Endometrium (tissue), 2 donors: Measurements from ENCODE around the gene MRPL1.
"Not testable (repeated sequence)": the region's sequence is repeated elsewhere in the genome, so short reads cannot be mapped to it uniquely, and the experiment has no call there.

ENCODE experiments used
- FAIRE-seq: peaks from 2 replicates; lab custom pipeline; 2012; peaks lifted over from hg19 to GRCh38; lab: Jason Lieb, UNC
- donor health status: control.
- donor health status: control.

The MRPL1 gene

DNA sequence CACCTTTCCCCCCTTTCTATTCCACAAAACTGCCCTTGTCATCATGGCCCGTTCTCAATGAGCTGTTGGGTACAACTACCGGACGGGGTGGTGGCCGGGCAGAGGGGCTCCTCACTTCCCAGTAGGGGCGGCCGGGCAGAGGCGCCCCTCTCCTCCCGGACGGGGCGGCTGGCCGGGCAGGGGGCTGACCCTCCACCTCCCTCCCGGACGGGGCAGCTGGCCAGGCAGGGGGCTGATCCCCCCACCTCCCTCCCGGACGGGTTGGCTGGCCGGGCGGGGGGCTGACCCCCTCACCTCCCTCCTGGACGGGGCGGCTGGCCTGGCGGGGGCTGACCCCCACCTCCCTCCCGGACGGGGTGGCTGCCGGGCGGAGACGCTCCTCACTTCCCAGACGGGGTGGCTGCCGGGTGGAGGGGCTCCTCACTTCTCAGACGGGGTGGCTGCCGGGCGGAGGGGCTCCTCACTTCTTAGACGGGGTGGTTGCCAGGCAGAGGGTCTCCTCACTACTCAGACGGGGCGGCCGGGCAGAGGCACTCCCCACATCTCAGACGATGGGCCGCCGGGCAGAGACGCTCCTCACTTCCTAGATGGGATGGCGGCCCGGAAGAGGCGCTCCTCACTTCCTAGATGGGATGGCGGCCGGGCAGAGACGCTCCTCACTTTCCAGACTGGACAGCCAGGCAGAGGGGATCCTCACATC is 121.1 kb downstream of the MRPL1 start:
- not testable (repeated sequence) for FAIRE-seq

DNA sequence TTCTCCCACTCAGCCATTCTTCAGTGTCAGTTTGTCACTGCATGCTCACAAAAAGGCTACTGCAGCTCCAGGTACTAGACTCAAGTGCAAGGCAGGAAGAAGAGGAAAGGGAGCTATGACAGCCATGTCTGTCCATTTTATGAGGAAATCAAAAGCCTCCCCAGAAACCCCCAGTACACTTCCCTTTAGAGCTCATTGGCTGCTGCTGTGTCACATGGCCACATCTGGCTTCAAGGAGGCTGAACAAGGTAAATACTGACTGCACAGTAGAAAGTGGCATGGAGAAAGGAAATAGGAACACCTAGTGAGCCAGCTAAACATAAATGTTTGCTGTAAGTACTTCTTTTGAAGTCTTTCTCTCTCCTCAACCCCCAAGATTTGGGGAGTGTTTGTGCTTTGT is 127.3 kb downstream of the MRPL1 start:
- no peak for FAIRE-seq

DNA sequence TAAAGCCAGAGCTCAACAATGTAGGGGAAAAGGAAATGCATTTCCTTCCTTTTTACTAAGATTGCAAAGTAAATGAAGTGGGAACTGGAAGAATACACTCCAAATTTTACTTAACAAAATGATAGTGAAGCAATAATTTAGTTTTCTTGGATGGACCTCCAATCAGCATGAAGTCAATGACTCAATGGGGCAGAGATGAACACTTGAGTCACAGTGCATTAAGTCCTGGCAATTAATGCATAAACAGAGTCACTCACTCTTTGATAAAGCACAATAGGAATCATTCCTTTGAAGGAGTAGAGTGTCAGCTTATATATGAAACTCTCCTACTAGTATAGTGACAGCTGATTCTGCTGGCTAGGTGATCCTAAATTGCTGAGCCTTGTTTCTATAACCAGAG is 127.8 kb downstream of the MRPL1 start:
- no peak for FAIRE-seq

DNA sequence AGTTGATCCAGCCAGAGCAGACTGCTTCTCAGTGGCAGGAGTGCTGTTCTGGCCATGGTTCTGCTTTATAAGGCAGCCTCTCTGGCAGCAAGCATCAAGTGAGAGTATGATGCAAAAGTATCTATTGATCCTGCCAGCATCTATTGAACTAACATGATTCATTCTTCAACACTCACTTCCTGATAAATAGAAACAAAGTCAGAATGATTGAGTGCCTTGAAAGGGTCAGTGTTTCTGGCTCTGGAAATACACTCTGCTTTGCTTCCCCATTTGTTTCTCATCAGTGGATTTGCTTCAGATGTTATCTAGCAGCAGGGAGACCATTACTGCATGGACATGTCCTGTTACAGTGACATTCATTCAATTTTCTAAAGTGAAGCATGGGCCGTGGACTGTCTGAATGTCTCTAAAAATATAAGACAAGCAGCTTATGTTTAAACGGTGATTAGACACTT is 128.3 kb downstream of the MRPL1 start:
- no peak for FAIRE-seq

DNA sequence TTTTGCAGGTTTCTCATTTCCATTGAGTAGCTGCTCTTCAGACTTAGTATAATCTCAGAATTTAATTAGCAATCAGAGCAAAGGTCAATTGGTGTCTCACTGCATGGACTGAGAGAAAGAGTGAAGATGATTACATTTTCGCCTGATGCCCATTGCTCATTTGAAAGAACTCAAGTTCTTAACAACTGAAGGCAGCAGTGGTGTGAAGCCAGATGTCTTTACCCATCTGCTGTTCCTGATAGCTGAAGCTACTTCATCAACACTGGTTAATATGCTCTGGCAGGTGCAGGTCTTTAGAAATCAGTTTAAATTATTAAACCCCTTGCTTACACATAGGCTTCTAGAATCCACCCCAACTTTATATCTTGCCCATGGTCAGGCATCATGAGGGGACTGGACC is 130.0 kb downstream of the MRPL1 start:
- no peak for FAIRE-seq

DNA sequence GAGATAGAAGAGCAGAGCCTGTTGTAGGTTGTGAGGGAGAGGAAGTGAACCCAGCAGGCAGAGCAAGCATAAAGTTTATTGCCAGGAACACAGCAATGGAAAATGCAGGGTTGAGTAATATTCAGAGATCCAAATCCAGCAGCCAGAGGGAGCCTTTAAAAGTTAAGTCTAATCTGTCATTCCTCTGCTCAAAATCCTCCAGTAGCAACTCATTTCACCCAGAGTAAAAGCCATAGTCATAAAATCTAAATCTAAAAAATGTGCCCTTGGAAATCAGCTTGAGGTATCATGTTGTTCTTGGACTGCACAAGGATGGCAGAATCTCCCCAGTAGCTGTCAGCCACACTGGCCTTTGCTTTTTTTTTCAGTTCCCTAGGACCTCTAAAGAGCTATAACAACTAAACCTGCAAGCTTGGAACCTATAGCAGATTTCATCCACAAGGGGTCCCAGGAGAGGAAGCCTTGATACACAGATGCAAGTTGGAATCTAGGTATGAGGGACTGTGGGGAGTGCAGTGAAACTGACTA is 131.6 kb downstream of the MRPL1 start:
- FAIRE-seq = no peak

DNA sequence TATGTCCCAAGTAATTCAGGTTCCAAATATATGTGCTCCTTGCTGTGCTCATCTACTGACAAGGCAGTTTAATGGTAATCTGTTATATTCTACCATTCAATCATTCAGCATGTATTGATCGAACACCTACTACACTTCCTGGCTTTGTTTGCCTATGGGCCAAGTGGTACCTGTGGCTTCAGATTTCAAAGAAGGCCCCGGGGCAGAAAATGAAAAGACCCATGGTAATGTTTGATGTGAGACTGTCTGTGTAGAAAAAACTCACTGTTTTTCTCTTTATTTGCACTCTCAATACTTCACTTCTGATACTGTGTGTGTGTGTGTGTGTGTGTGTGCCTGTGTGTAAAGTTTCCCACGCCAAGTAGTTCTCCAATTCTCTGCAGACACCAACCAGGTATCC is 133.4 kb downstream of the MRPL1 start:
- no peak for FAIRE-seq

DNA sequence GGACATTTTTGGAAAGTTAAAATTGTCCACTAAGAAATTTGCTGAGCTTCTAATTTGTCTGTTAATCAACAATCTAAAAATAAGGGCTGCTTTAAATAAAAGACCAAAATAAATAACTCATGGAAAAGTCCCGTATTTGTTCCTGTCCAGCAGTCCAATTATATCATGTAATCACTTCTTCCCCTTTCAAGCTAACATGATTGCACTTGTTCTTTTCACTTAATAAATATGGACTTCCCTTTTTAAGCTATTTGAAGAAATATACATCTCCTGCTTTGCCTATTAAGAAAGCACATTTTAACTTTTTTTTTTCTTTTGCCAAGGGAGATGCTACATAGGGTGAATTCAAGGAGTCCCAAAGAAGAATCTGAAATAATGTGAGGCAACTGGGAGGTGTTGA is 138.9 kb downstream of the MRPL1 start:
- no peak for FAIRE-seq

DNA sequence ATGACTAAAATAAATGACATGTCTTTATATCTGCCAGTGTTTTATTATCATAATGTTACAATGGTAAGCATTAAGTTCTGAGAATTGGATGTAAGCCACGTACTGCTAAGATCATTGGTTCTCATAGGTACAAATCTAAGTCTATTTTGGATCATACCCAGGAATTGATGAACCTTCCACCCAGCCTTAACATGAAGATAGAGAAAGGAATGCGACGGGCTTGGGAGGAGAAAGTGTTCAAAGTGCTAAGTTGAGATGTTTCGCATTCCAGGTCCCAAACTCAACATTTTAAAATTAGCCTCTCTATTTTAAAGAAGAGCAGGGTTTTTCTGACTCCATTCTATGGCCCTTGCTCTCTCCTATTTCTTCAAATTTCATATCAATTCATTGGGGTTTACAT is 139.6 kb downstream of the MRPL1 start:
- FAIRE-seq = no peak
